HepG2 (cell line): Measurements from ENCODE around the gene NCF2. TPM values are rescaled to one million over a fixed set of nuclear protein-coding genes. Genes with fewer than 3 reads are reported as not detected.
A peak's percentile ranks its signal among the peaks of the same experiment; 100 is the strongest.

ENCODE experiments used
- BCL6 ChIP-seq: IDR thresholded peaks from 2 replicates; pipeline ENCODE4 v1.6.1; 2016; ENCODE audit warnings: missing genetic modification reagents, missing compliant biosample characterization
- BHLHE40 ChIP-seq: IDR thresholded peaks from 2 replicates; pipeline ENCODE4 v1.6.1; 2011; ENCODE audit warnings: low read length, improper control_type of control experiment
- E2F5 ChIP-seq: sonication (generic); formaldehyde crosslinking; conservative IDR thresholded peaks from 2 replicates; pipeline ENCODE4 v1.4.0; 2020; ENCODE audit warnings: missing genetic modification reagents
- ETS1 ChIP-seq: sonication (generic); formaldehyde crosslinking; IDR thresholded peaks from 2 replicates; pipeline ENCODE4 v1.4.0; 2020; ENCODE audit warnings: missing genetic modification reagents
- HIVEP1 ChIP-seq: sonication (generic); formaldehyde crosslinking; IDR thresholded peaks from 2 replicates; pipeline ENCODE4 v1.4.0; 2020; ENCODE audit warnings: mild to moderate bottlenecking, missing genetic modification reagents
- JUNB ChIP-seq: sonication (generic); formaldehyde crosslinking; IDR thresholded peaks from 2 replicates; pipeline ENCODE4 v1.8.0; 2022; ENCODE audit warnings: missing genetic modification reagents, mild to moderate bottlenecking, borderline replicate concordance
- KDM2A ChIP-seq: sonication (generic); formaldehyde crosslinking; IDR thresholded peaks from 2 replicates; pipeline ENCODE4 v1.4.0; 2020; ENCODE audit warnings: low read depth, missing genetic modification reagents, borderline replicate concordance
- KDM6A ChIP-seq: IDR thresholded peaks from 2 replicates; pipeline ENCODE4 v1.6.1; 2016; ENCODE audit warnings: low read depth
- MAFF ChIP-seq: IDR thresholded peaks from 2 replicates; pipeline ENCODE4 v1.6.1; 2011; ENCODE audit warnings: low read depth, low read length, improper control_type of control experiment
- MZF1 ChIP-seq: sonication (generic); formaldehyde crosslinking; IDR thresholded peaks from 2 replicates; pipeline ENCODE4 v1.8.1; 2023; ENCODE audit warnings: mild to moderate bottlenecking, missing genetic modification reagents, borderline replicate concordance
- NCOA2 ChIP-seq: sonication (generic); formaldehyde crosslinking; IDR thresholded peaks from 2 replicates; pipeline ENCODE4 v1.8.0; 2022; ENCODE audit warnings: inconsistent platforms
- NFYB ChIP-seq: sonication (generic); formaldehyde crosslinking; IDR thresholded peaks from 2 replicates; pipeline ENCODE4 v1.4.0; 2020; ENCODE audit warnings: missing genetic modification reagents
- POLR2AphosphoS5 ChIP-seq: IDR thresholded peaks from 2 replicates; pipeline ENCODE4 v1.6.1; 2012; ENCODE audit warnings: low read depth, low read length
- REPIN1 ChIP-seq: sonication (generic); formaldehyde crosslinking; IDR thresholded peaks from 2 replicates; pipeline ENCODE4 v1.8.0; 2022; ENCODE audit warnings: missing genetic modification reagents, low read depth, mild to moderate bottlenecking, borderline replicate concordance
- THAP11 ChIP-seq: IDR thresholded peaks from 2 replicates; pipeline ENCODE4 v1.6.1; 2016; ENCODE audit warnings: missing biosample characterization, missing genetic modification reagents
- ZBTB20 ChIP-seq: sonication (generic); formaldehyde crosslinking; IDR thresholded peaks from 2 replicates; pipeline ENCODE4 v1.8.1; 2023; ENCODE audit warnings: missing genetic modification reagents, low read depth, mild to moderate bottlenecking, borderline replicate concordance
- ZNF446 ChIP-seq: sonication (generic); formaldehyde crosslinking; IDR thresholded peaks from 2 replicates; pipeline ENCODE4 v1.5.0; 2020; ENCODE audit warnings: mild to moderate bottlenecking, missing genetic modification reagents
- ZNF543 ChIP-seq: sonication (generic); formaldehyde crosslinking; IDR thresholded peaks from 2 replicates; pipeline ENCODE4 v1.4.0; 2020; ENCODE audit warnings: mild to moderate bottlenecking, missing genetic modification reagents
- ZNF550 ChIP-seq: sonication (generic); formaldehyde crosslinking; IDR thresholded peaks from 2 replicates; pipeline ENCODE4 v1.4.0; 2020; ENCODE audit warnings: mild to moderate bottlenecking, missing genetic modification reagents, borderline replicate concordance
- ZNF766 ChIP-seq: sonication (generic); formaldehyde crosslinking; IDR thresholded peaks from 2 replicates; pipeline ENCODE4 v1.5.0; 2020; ENCODE audit warnings: missing genetic modification reagents, borderline replicate concordance
- ZNF83 ChIP-seq: sonication (generic); formaldehyde crosslinking; IDR thresholded peaks from 2 replicates; pipeline ENCODE4 v1.4.0; 2020; ENCODE audit warnings: missing genetic modification reagents, mild to moderate bottlenecking, borderline replicate concordance
- polyA plus RNA-seq, 8 experiments: library from polyadenylated mRNA; depleted of rRNA in 3 of 8; stranded (reverse) in 7 of 8; unstranded in 1 of 8; fragments of >200 nt; fragmentation: Illumina TruSeq in 4 of 8; extraction: Trizol in 4 of 8; gene quantifications; 2 replicates each; pipeline versions ENCODE4 v1.2.1 to v1.2.3, GENCODE V29; 2011 to 2016; ENCODE audit warnings: low read depth in 4 of 8, missing spikeins in 1 of 8, mixed read lengths in 1 of 8; ENCODE audit not compliant: insufficient read depth in 1 of 8
- total RNA-seq, 5 experiments: library from RNA; depleted of rRNA; stranded (reverse); fragments of >200 nt; fragmentation: Illumina TruSeq; extraction: Trizol; gene quantifications; 2 replicates each; pipeline ENCODE4 v1.2.3, GENCODE V29; 2016; ENCODE audit warnings: low read depth in 1 of 5
- TF ChIP-seq, protein P1 (sequence below): sonication (generic); formaldehyde crosslinking; IDR thresholded peaks from 2 replicates; pipeline ENCODE4 v1.8.1; 2023; ENCODE audit warnings: mild to moderate bottlenecking, inconsistent platforms, moderate library complexity, missing genetic modification reagents, borderline replicate concordance

The NCF2 gene
- total and polyA plus RNA-seq, 2 of the 13 experiments (the other 11 are each of a cell fraction or from before 2014, with no cell fraction given) = 0.18 to 0.46 TPM

DNA sequence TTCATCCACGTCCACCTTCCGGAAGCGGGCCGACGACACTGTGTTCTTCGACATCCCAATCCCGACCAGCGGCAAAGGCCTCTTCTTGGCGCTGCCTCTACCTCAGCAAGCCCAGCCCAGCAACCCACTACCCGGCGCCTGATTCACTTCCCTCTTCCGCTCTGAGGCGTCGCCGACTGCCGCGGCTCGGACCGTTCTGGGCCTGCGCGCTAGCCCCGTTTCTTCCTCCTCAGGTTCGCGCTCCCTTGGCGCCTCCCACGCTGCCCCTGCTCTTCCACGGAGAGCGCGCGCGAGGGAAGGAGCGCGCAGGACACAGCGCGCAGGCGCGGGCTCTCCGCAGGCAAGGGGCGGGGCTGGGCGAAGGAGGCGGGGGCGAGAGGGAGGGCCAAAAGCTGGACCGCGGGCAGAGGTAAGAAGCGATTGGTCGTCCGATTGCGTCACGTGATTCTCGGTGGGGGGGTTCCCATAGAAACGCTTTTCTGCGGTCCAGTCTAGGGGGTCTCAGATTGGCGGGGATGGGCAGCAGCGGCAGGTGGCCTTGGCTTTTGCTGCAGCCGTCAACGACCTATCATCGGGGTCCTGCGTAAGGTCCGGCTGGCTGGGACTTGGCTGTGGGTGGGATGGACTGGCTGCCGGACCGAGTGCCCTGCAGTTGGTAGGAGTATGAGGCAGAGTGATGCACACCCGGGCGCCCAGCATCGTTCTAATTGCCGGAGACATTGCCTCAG, 45.5 kb upstream of the NCF2 start, which contains the start of gene ARPC5 (continued):
- TF ChIP-seq ETS1 (CRISPR knock-in tag) (no peak), MZF1 (CRISPR knock-in tag) (0 out of 2 replicates have a peak, but pooled peaks have one; percentile 25), NCOA2 (CRISPR knock-in tag) (peak; percentile 12; the same call in 1 of the 2 replicates), NFYB (CRISPR knock-in tag) (peak; percentile 52), ZBTB20 (CRISPR knock-in tag) (0 out of 2 replicates have a peak, but pooled peaks have one; percentile 59), KDM6A (0 out of 2 replicates have a peak, but pooled peaks have one; percentile 6), POLR2AphosphoS5 (peak; percentile 83), HIVEP1 (CRISPR knock-in tag) (peak; percentile 73; the same call in 1 of the 2 replicates), KDM2A (peak; percentile 68), ZNF543 (CRISPR knock-in tag) (peak; percentile 67; the same call in 1 of the 2 replicates), ZNF446 (CRISPR knock-in tag) (no peak), BCL6 (CRISPR knock-in tag) (peak; percentile 15; the same call in 1 of the 2 replicates), E2F5 (CRISPR knock-in tag) (0 out of 2 replicates have a peak, but pooled peaks have one; percentile 42), ZNF550 (CRISPR knock-in tag) (0 out of 2 replicates have a peak, but pooled peaks have one; percentile 48), JUNB (CRISPR knock-in tag) (no peak), REPIN1 (CRISPR knock-in tag) (no peak), ZNF83 (CRISPR knock-in tag) (peak; percentile 74; the same call in 1 of the 2 replicates), THAP11 (peak; percentile 65), MAFF (no peak), BHLHE40 (peak; percentile 56), ZNF766 (CRISPR knock-in tag) (peak; percentile 82; the same call in 1 of the 2 replicates)
- TF ChIP-seq, protein P1, sequence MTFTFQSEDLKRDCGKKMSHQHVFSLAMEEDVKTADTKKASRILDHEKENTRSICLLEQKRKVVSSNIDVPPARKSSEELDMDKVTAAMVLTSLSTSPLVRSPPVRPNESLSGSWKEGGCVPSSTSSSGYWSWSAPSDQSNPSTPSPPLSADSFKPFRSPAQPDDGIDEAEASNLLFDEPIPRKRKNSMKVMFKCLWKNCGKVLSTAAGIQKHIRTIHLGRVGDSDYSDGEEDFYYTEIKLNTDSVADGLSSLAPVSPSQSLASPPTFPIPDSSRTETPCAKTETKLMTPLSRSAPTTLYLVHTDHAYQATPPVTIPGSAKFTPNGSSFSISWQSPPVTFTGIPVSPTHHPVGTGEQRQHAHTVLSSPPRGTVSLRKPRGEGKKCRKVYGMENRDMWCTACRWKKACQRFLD (CRISPR knock-in tag) = 0 out of 2 replicates have a peak, but pooled peaks have one; percentile 50
